GM13977 (cell line): ENCODE results near the gene XAGE1A.
"Not testable (repeated sequence)": the region's sequence is repeated elsewhere in the genome, so short reads cannot be mapped to it uniquely, and the experiment has no call there.

Experiments
- DNase-seq: peaks from one replicate; pipeline ENCODE4 v3.0.0; 2012; ENCODE audit warnings: low spot score
- CTCF ChIP-seq: IDR thresholded peaks from 2 replicates; pipeline ENCODE4 v1.5.1; 2012; ENCODE audit warnings: mild to moderate bottlenecking, control low read depth; ENCODE audit not compliant: insufficient read depth; ENCODE audit errors: extremely low read depth, missing control alignments
- in situ Hi-C: fragments of 300-500 bp; cut with MboI; formaldehyde crosslinking; loops from one replicate; pipeline ENCODE4 v1.12.0; 2022; ENCODE audit warnings: low sequenced_read_pairs, low pct_unique_long_range_greater_than_20kb, mixed read lengths, inconsistent platforms; ENCODE audit not compliant: unreplicated experiment

Gene XAGE1A

GRCh38 chrX:52495545-52496418, at the start of gene XAGE1A:
XAGE1A (plus strand) TSS chrX:52495808; CDS start chrX:52497362, 1,554 bp downstream.
- DNase-seq, in situ Hi-C loops: not testable (repeated sequence)

GRCh38 chrX:52452031-52452430, 43.6 kb upstream of the XAGE1A start:
- DNase-seq, in situ Hi-C loops: not testable (repeated sequence)

- DNase-seq, in situ Hi-C loops: not testable (repeated sequence)
Observed at GRCh38 chrX:52471301-52471700, 24.3 kb upstream of the XAGE1A start.

- in situ Hi-C loops, DNase-seq: not testable (repeated sequence)
Observed at GRCh38 chrX:52496419-52496772, 788 bp downstream of the XAGE1A start.

- DNase-seq, in situ Hi-C loops: not testable (repeated sequence)
Observed at GRCh38 chrX:52501362-52501761, 5.8 kb downstream of the XAGE1A start.

- in situ Hi-C loops = no loop called here
- TF ChIP-seq CTCF = no peak
- DNase-seq = no peak
Observed at GRCh38 chrX:52504551-52504950, 8.9 kb downstream of the XAGE1A start.

- in situ Hi-C loops = no loop called here
- no peak for DNase-seq
- TF ChIP-seq CTCF = no peak
Observed at GRCh38 chrX:52507331-52507730, 11.7 kb downstream of the XAGE1A start.

- no peak for DNase-seq
- in situ Hi-C loops = no loop called here
- no peak for TF ChIP-seq CTCF
Observed at GRCh38 chrX:52509916-52510315, 14.3 kb downstream of the XAGE1A start.

GRCh38 chrX:52511126-52511525, 15.5 kb downstream of the XAGE1A start:
- in situ Hi-C loops, DNase-seq: not testable (repeated sequence)

- in situ Hi-C loops, DNase-seq: not testable (repeated sequence)
Observed at GRCh38 chrX:52516110-52516986, 20.7 kb downstream of the XAGE1A start.

- in situ Hi-C loops, DNase-seq: not testable (repeated sequence)
Observed at GRCh38 chrX:52516987-52517325, 21.3 kb downstream of the XAGE1A start, which contains the start of gene XAGE1B. XAGE1B (minus strand) TSS chrX:52517063; CDS start chrX:52515527, 1,536 bp downstream.

- in situ Hi-C loops, DNase-seq: not testable (repeated sequence)
Observed at GRCh38 chrX:52541051-52541450, 45.4 kb downstream of the XAGE1A start.
